SKM-1 treated with dmso at 0.1 percent for 144 hours (cell line): Measurements from ENCODE around the gene FAM76A.
"Not testable (repeated sequence)": the region's sequence is repeated elsewhere in the genome, so short reads cannot be mapped to it uniquely, and the experiment has no call there.

Source experiments
- DNase-seq: peaks from one replicate; lab custom pipeline; 2025; ENCODE audit not compliant: unreplicated experiment; lab: John Stamatoyannopoulos, UW

The FAM76A gene

DNA sequence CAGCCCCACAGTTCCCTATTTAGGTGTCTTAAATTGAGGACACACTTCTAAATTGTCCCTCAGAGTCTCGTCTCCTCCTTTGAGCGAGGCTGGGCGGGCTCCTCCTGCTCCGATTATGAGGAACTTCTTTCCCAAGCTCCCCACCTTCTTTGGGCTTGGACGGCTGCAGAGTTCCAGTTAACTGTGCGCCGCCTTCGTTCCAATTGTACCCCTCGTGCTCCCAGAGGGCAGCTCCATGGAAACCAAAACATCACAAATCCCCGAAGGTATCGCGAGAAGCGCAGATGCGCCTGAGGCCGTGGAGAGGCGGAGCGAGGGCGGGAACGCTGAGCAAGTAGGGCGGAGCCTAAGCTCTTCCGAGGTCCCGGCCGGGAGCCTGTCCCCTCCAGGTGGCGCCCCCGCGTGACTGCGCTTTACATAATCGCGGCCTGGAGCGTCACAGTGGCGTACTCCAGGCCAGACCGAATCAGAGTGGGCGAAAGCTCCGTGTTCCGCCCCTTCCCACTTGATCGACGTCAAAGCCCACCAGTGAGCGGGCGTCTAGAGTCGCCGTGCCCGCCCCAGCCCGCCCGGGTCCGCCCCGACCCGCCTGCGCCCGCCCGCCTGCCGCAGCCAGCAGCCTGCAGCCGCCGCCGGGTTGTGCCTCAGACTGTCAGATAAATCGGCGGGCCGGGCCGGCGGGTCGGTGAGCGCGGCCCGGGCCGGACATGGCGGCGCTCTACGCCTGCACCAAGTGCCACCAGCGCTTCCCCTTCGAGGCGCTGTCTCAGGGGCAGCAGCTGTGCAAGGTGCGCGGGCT, at the start of gene FAM76A:
TSS of gene FAM76A (plus strand) at position 588 of the 799 bp plus-strand sequence. CDS start at position 708, 120 bp downstream.
- DNase-seq = peak; percentile 98

DNA sequence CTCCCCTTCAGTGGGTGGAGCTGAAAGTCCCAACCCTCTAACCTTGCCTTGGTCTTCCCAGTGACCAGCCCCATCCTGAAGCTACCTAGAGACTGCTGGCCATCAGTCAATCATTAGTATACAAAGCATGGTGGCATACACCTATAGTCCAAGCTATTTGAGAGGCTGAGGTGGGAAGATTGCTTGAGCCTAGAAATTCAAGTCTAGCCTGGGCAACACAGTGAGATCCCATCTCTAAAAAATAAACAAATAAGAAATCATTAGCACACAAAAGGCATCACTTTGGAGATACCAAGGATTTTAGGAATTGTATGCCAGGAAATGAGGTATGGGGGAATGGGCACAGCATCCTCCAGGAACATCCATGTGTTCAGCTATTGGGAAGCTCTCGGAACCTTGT, 49.4 kb upstream of the FAM76A start:
- DNase-seq = no peak

DNA sequence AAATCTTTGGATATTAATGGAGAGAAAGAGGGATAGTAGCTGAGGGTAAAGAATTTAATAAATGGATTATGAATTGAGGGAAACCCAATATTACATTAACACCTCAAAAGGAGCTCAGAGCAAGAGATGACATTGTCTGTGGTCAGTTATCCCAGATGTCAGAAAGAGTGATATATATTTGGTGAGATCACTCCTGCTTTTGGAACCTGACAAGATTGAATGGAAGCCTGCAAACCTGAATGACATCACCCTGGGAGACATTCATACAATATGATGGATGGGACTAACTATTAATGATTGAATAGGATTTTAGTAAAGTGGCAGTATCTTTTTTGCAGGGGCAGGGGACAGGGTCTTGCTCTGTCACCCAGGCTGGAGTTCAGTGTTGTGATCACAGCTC, 47.0 kb upstream of the FAM76A start:
- no peak for DNase-seq

DNA sequence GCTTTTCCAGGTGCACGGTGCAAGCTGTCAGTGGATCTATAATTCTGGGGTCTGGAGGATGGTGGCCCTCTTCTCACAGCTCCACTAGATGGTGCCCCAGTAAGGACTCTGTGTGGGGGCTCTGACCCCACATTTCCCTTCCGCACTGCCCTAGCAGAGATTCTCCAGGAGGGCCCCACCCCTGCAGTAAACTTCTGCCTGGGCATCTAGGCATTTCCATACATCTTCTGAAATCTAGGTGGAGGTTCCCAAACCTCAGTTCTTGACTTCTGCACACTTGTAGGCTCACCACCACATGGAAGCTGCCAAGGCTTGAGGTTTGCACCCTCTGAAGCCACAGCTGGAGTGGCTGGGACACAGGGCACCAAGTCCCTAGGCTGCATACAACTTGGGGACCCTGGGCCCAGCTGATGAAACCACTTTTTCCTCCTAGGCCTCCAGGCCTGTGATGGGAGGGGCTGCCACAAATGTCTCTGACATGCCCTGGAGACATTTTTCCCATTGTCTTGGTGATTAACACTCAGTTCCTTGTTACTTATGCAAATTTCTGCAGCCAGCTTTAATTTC, 45.5 kb upstream of the FAM76A start:
- not testable (repeated sequence) for DNase-seq

DNA sequence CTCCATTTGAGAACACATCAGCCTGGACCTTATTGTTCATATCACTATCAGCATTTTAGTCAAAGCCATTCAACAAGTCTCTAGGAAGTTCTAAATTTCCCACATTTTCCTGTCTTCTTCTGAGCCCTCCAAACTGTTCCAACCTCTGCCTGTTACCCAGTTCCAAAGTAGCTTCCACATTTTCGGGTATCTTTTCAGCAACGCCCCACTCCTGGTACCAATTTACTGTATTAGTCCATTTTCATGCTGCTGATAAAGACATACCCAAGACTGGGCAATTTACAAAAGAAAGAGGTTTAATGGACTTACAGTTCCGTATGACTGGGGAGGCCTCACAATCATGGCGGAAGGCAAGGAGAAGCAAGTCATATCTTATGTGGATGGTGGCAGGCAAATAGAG, 44.2 kb upstream of the FAM76A start:
- not testable (repeated sequence) for DNase-seq

DNA sequence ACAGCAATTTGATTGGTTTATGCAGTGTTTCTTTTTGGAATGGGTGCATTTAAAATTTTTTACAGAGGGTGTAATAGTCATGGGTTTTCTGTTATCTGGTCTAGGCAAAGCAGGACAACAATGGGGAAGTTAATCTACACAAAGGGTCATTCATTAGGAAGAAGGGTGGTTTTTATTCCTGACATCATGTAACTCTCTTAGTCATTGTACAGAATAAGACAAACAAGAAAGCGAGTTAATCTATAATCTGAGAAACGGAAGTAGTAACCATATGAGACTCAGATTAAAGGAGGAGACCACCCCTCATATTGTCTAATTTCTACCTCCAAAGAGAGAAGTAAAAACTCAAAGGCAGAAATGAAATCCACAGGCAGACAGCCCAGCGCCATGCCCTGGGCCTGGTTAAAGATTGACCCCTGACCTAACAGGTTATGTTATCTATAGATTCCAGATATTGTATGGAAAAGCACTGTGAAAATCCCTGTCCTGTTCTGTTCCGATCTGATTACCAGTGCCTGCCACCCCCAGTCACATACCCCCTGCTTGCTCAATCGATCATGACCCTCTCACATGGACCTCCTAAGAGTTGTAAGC, 43.3 kb upstream of the FAM76A start:
- DNase-seq = no peak

DNA sequence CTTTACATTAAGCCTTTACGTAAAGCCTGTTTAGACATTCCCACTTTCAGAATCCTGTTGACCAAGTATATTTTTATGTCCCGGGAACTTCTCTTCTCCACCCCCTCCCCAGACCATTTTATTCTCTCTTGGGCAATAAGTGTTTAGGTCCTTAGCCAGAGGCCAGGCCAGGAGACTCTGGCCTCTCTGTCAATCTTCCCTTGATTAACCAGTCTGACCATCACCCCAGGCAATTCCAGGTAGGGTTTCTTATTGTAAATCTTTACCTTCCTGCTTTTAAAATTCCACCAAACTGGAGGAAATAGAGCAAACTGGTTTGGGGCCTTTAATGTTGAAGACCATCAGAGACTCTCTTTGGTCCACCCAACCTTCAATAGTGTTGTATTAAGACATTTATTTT, 41.6 kb upstream of the FAM76A start:
- DNase-seq = no peak

DNA sequence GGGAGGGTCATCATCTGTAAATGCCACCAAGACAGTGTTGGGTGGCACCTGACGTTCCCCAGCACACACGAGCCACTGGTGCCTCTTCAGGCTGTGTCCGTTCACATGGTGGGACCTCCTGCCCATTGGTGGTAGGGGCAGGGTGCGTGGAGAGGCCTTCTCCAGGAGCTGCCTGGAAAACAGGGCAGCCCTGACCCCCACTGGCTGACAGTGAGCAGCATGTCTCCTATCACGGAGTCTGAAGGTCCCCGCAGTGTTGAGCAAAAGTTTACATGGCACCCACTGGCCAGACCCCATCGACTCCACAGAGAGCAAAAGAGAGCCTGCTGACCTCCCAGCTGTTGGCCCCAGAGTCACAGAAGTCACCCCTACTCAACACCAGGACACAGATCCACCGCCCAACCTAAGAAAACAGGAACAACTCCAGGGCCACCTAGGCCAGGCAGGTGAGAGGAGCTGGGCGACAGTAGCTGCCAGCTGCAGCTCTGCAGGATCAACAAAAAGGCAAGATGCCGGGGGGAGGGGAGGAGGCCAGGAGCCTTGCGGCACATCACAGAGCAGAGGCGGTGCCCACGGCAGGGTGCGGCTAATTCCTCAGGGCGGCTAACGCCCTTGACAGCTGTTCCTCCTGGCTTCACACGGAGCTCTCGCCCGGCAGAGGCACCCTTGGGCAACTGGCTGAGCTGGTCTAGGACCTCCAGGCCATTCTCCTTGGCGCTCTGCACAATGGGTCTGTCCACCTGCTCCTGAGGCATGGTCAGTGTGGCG, 39.4 kb upstream of the FAM76A start:
- no peak for DNase-seq

DNA sequence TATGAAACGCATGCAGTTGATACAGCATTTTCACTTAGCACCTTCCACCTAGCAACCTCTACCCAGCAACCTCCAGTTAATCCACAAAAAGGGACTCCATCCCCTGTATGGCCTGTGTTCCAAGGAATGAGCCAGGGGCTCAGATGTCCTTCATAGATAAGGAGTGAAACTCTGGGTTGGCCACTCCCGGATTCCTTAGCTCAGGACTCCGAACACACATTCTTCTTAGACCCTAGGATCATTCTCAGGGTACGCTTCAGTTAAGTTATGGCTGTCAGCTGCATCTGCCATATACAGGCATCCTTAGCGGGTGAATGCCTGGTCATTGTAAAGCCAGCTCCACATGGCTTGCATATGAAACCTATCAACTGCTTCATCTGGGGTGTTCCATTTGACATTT, 37.9 kb upstream of the FAM76A start:
- no peak for DNase-seq

DNA sequence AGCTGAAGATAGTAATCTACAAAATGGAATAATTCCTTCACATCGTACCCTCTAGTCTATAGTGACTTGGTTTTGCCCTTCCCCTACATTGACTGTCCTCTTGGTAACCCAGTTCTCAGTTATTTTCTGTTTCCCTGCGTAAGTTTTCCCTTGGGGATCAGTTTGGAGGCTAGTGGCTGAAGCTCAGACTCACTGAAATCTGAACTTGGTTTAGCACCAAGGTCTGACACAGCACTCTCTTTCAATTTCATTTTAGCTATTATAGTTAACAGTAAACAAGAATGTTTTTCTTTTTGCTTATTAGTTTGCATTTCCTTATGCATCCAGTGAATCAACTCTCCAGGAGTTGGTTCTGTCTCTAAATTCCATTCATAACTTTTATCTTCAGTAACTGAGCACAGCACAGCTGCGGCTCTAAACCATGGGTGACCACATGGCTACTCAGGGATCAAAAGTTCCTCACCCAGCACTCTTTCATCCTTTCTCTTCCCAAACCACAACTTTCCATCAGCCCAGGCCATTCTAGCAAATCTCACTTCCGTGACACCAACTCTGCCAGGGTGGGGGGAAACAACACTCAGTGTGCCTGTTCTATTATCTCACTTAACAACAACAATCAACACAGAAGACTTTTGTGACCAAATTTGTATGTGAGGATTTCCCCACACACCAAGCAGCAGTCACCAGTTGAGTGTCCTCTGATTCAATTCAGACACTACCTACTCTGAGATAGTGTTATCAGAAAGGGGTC, 36.2 kb upstream of the FAM76A start:
- DNase-seq = no peak

DNA sequence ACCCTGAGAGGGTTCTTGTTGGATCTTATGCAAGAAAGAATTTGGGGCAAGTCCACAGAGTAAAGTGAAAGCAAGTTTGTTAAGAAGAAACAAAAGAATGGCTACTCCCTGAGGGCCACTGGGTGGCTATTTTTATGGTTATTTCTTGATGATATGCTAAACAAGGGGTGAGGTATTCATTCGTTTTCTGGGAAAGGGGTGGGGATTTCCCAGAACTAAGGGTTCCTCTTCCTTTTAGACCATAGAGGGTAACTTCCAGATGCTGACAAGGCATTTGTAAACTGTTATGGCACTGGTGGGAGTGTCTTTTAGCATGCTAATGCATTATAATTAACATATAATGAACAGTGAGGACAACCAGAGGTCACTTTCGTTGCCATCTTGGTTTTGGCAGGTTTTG, 35.6 kb upstream of the FAM76A start:
- DNase-seq = no peak

DNA sequence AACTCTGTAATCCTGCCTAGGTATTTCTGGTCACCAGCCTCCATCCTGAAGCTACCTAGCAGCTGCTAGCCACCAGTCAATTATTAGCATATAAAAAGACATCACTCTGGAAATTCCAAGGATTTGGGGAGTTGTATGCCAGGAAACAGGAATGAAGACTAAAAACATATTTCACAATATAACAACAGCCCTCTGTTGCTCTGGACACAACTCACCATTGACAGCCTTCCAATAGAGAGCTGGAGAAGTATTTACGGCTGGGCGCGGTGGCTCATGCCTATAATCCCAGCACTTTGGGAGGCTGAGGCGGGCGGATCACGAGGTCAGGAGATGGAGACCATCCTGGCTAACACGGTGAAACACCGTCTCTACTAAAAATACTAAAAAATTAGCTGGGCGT, 28.9 kb upstream of the FAM76A start:
- DNase-seq = not testable (repeated sequence)

DNA sequence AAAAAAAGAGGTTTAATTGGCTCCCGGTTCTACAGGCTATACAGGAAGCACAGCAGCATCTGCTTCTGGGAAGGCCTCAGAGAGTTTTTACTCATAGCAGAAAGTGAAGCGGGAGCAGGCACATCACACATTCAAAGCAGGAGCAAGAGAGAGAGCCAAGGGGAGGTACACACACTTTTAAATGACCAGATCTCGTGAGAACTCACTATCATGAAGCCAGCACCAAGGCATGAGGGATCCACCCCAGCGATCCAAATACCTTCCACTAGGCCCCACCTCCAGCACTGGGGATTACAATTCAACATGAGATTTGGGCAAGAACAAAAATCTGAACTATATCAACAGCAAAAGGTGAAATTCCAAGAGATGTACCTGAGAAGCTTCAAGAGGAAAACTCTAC, 20.8 kb upstream of the FAM76A start:
- DNase-seq = no peak

DNA sequence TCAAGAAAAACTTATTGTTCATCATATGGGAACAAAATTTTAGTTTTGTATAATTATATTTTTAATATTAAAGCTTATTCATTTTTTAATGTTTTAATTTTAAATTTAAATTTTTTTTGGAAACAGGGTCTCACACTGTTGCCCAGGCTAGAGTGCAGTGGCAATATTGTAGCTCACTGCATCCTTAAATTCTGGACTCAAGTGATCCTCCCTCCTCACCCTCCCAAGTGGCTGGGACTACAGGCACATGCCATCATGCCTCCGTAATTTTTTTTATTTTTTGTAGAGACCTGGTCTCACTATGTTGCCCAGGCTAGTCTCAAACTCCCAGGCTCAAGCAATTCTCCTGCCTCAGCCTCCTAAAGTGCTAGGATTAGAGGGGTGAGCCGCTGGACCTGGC, 20.2 kb upstream of the FAM76A start:
- no peak for DNase-seq

DNA sequence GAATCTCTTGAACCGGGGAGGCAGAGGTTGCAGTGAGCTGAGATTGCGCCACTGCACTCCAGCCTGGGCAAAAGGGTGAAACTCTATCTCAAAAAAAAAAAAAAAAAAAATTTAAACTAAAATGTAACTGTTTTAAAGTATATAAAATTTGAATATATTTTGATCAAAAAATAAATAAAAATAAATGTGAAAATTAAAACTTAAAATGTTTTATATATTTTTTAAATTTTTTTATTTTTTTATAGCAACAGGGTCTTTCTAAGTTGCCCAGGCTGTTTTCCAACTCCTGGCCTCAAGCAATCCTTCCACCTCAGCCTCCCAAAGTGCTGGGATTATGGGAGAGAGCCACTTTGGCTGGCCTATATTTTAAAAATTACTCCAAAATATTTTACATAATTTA, 15.2 kb upstream of the FAM76A start:
- no peak for DNase-seq

DNA sequence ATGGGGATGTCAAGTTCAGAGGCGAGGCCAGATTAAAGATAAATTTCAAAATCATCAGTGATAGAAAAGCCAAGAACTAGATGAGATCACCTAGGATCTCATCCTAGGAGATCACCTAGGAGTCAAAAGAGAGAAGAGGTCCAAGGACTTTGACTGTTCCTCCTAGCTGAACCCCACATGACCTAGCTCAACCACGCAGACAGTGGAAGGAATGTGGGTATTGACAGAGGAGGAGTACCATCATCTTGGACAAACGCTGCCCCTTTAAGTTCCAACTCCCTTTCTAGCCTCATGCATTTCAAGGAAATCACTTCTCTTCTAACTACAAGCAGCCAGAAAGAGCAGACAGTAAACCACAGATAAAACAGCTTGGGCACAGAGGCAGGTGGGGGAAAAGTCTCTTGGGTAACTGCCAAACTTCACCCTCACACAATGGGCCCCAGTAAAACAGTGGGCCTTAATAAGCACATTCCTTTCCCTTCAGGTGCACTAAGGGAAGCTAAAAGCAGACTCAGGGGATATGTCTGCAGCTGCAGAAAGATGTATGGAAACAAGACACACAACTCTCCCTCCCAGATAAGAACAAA, 12.5 kb upstream of the FAM76A start:
- no peak for DNase-seq

DNA sequence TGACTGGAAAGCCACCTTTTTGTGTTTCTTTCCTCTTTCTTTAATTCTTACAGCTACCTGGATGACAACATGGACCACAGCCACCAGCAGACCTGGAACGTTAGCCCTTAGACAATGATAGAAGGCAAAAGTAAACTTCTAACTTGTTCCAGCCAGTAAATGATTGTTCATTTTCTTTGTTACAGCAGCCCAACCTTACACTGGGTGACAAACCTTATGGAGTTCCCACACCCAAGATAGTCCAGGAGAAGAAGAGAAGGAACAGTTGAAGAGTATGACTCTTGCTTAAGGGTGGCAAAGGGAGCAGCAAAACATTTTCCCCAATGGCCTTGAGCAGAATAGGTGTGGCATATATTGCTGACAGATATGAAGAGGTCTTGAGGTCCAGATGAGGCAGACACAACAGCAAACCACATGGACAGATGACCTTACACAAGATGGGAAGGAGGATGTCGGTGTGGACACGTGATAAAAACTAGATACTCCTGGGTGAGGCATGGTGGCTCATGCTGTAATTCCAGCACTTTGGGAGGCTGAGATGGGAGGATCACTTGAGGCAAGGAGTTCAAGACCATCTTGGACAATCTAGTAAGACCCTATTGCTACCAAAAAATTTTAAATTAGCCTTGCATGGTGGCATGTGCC, 11.8 kb upstream of the FAM76A start:
- DNase-seq = no peak

DNA sequence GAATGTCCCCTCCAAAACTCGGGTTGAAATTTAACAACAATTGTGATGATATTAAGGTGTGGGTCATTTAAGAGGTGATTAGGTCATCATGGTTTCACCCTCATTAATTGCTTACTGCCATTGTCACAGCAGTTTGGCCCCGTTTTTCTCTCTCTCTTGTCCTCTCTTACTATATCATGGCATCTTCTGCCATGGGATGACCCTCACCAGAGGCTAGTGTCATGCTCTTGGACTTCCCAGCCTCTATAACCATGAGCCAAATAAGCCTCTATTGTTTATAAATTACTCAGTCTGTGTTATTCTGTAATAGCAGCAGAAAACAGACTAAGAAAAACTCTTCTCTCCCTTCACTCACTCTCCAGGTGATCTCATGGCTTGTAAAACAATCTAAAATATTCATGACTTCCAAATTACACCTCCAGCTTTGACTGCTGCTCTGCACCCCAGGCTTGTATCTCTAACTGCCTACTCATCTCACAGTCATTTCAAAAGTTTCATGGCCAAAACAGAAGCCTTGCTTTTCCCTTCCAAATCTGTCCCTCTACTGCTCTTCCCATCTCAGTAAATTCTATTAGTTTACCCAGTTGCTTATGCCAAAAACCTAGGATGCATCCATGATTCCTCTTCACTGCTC, 9.4 kb upstream of the FAM76A start:
- no peak for DNase-seq
